Testis (tissue), 2 donors: ENCODE results near the gene ZNF575.

Experiments
- POLR2A ChIP-seq: fragments of 450-650 bp; IDR thresholded peaks from one replicate; pipeline ENCODE4 v1.6.1; 2017; ENCODE audit warnings: antibody characterized with exemption, mild to moderate bottlenecking, moderate library complexity
- TF ChIP-seq, protein P1 (sequence below), 3 experiments: fragments of 450-650 bp in 2 of 3; fragments of 200-600 bp in 1 of 3; sonication (generic) in 1 of 3; IDR thresholded peaks; one replicate each; pipeline ENCODE4 v1.5.1; 2016 to 2019; ENCODE audit warnings: antibody characterized with exemption in 3 of 3, mild to moderate bottlenecking in 2 of 3, moderate library complexity in 1 of 3

DNA sequence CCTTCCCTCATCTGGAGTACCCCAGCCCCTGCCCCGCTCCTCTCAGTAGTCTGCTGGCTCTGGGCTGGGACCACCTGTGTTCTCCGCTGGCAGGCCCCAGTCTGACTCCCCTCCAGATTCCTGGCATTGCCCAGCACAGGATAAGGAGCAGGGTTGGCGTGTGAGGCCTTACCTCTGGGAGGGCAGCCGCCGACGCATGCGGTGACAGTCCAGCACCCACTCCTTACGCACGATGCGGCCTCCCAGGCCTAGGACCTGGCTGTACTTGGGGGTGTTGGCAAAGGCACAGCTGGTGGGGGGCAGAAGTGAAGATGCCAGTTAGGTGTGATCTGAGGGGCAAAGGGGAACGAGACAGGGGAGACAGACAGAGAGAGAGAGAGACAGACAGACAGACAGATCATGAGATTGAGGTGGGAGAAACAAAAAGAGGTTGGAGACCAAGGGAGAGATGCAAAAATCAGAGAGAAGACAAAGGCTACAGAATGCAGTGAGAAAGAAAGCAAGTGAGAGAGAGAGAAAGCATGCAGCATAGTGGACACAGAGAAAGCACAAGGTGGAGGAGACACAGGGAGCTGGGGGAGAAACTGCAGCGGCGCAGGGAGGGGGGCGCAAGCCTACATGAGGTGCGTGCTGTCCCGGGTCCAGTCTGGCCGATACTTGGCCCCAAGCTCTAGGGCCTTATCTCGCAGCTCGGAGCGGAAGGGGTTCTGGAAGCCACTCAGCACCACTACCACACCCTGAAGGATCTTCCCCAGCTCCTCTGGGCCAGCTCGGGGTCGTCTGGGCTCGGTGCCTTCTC, 18.6 kb downstream of the ZNF575 start:
- TF ChIP-seq, protein P1, sequence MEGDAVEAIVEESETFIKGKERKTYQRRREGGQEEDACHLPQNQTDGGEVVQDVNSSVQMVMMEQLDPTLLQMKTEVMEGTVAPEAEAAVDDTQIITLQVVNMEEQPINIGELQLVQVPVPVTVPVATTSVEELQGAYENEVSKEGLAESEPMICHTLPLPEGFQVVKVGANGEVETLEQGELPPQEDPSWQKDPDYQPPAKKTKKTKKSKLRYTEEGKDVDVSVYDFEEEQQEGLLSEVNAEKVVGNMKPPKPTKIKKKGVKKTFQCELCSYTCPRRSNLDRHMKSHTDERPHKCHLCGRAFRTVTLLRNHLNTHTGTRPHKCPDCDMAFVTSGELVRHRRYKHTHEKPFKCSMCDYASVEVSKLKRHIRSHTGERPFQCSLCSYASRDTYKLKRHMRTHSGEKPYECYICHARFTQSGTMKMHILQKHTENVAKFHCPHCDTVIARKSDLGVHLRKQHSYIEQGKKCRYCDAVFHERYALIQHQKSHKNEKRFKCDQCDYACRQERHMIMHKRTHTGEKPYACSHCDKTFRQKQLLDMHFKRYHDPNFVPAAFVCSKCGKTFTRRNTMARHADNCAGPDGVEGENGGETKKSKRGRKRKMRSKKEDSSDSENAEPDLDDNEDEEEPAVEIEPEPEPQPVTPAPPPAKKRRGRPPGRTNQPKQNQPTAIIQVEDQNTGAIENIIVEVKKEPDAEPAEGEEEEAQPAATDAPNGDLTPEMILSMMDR (IDR thresholded peaks at IDR 0.05): no peak
- no peak for TF ChIP-seq POLR2A
